Amniotic stem cell (primary cell): ENCODE results near the gene PIAS4.

ENCODE experiments used
- DNase-seq: peaks from one replicate; lab custom pipeline; 2025; lab: John Stamatoyannopoulos, UW

PIAS4 gene

DNA sequence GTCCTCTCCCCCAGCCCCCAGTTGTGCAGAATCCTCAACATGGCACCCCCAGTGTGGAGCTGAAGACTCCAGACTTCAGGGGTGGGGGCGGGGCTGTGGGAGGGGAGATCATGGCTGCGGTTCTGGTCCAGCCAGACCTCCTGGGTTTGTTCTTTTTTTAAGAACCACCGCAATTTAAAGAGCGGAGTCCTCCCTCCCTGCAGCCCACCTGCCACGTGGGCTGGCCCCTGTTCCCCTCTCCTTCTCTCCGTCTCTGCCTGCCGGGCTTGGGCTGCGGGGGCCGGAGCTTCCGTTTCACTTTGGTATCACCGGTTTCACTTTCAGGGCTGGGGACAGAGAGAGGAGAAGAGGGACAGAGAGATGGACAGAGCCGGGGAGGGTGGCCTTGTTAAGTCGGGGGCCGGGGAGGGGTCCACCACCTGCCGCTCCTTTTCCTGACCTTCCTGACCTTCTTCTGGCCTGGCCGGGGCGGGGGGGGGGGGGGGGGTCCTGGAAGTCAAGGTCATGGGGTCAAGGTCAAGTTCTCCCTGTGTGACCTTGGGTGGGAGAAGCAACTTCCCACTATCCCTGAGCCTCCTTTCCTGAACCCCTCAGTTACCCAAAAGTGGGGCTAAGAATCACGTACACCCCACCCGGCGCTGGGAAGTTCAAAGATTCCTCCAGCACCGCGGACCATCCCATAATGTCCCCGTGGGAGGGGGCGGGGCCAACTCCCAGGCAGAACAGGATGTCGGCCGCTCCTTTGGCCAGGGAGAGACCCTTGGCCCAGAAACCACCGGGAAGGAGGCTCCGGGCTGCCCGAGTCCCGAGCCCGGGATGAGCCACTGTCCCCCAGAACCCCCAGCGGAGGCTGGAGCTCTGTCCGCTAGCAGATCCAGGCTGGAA is 70.5 kb downstream of the PIAS4 start:
- DNase-seq = no peak

DNA sequence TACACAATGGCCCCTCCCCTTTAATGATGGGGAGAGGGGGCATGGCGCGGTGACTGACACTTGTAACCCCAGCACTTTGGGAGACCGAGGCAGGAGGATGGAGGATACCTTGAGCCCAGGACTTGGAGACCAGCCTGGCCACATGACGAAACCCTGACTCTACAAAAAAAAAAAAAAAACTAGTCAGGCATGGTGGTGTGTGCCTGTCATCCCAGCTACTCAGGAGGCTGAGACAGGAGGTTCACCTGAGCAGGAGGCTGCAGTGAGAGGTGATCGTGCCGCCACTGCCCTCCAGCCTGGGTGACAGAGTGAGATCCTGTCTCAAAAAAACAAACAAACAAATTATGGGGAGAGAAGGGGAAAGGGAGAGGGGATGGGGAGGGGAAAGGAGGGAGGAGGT is 72.9 kb downstream of the PIAS4 start:
- DNase-seq = no peak

DNA sequence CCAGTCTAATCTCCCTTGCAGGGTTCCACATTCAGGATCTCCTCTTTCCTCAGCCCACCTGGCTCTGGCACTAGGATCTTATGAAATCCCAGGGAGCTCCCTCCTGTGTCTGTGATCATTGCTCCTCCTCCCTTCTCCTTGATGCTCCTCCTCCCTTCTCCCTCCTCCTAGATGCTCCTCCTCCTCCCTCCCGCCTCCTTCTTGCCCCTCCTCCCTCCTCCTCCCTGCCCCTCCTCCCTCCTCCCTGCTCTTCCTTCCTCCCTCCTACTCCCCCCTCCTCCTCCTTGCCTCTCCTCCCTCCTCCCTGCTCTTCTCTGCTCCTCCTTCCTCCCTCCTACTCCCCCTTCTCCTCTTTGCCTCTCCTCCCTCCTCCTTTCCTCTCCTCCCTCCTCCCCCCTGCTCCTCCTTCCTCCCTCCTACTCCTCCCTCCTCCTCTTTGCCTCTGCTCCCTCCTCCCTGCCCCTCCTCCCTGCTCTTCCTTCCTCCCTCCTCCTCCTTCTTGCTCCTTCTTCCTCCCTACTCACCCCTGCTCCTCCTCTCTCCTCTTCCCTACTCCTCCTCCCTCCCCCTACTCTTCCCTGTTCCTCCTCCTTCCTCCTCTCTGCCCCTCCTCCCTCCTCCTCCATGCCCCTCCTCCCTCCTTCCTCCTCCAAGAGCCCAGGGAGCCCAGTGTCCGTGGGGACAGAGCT is 74.0 kb downstream of the PIAS4 start:
- DNase-seq = no peak

DNA sequence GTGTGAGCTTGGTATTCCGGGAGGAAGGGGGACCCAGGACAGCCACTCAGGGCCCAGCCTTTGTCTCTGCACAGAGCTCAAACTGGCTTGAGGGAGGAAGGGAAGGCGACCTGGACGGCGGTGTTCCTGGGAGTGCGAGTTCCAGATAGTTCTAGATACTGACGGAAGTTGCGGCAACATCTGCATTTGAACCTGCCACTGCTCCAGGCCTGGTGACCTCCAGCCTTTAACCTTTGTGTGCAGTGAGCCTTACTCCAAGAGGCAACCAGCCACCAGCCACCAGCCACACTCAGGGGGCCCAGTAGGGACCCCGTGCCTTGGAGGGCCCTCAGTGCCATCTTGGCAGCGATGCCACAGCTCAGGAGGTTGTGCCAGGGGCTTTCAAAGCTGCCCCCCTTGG is 74.6 kb downstream of the PIAS4 start:
- DNase-seq = no peak

DNA sequence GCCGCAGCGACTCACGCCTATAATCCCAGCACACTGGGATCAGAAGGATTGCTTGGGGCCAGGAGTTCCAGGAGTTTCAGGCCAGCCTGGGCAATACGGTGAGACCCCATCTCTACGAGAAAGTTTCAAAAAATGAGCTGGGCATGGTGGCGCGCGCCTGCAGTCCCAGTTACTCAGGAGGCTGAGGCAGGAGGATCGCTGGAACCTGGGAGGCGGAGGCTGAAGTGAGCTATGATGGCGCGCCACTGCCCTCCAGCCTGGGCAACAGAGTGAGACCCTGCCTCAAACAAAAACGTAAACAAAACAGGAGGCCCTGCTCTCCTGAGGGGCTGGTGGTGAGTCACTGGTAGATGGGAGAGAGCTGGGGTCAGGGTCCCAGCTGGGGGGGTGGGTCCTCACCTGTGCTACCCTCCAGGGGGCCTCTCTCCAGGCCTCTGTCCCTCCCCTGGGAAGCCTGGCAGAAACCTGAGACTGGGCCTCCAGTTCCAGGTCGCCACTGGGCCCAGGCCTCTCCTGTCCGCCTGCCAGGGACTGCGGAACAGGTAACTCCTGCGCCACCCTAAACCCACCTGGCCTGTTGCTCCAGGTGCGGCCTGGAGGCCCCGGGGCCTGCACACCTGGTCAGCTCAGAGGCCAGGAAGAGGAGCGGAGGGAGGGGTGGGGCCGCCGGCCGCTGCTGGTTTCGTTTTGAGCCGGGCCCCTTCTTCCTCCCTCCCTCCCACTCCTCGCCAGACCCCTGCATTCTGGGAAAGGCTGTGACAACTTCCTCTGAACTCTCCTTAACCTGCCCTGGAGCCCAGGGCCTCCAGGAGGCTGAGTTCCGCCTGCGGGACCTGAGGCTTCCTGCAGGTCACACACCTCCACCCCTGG is 76.4 kb downstream of the PIAS4 start:
- DNase-seq = no peak

DNA sequence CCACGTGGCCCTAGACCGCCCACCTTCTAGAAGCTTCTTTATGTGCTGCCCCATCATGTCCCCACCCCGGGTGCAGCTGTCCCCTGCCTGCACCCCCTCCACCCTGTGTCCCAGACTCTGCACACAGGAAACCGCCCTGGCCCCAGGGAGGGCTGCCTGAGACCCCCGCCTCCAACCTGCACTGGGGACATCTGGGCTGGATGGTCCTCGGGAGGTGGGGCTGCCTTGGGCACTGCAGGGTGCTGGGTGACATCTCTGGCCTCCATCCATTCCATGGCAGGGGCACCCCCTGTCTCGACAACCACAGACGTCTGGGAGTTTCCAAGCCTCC is 77.0 kb downstream of the PIAS4 start:
- no peak for DNase-seq

DNA sequence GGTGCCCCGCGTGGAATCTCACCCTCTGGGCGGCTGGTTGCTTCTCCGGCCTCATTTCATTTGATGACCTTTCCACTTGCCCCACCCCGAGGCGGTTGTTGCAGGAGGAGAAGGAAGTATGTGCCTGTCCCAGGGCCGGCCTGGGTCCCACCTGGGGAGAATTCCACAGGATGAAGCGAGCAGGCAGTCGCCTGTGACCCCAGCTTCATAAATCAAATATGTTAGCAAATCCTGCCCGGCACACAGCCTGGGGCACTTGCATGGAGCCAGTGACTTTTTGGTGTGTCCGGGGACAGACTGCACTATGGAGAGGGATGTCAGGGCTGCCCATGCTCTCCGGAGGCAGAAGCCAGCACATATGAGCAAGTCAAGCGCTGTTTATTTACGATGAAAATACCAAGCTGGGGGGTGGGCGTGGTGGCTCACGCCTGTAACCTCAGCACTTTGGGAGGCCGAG is 78.9 kb downstream of the PIAS4 start:
- DNase-seq = no peak

DNA sequence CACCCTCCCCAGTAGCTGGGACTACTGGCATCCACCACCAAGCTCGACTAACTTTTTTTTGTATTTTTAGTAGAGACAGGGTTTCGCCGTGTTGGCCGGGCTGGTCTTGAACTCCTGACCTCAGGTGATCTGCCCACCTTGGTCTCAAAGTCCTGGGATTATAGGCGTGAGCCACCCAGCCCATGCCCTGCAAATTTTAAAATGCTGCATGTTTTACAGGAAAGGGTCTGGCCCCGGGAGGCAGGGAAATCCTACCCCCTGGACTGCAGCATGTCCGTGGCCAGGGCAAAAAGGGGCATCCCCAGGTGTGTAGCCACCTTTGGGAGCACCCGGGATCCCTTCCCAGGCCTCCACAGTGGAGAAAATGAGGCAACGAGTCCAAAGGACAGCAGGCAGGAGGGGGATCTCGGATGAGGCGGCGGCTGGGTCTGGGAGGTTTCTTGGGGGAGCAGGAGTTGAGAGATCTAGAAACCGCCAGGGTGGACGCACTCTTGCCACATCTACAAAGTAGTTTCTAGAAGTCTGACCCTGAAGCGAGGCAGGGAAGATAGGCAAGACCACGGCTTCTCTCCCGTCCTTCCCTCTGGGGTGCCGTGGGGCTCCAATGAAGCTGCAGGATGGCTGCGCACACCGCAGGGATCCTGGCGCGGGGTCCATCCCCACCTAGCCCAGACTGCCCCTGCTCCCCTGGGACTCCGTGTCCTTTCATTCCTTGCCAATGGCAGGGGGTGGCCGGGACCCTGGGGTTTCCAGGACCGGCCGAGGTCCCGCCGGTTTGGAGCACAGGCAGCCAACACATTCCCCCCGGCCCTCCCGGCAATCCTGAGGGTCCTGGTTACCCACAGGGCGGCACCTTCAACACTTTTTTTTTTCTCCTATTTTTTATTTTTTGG is 80.5 kb downstream of the PIAS4 start:
- no peak for DNase-seq

DNA sequence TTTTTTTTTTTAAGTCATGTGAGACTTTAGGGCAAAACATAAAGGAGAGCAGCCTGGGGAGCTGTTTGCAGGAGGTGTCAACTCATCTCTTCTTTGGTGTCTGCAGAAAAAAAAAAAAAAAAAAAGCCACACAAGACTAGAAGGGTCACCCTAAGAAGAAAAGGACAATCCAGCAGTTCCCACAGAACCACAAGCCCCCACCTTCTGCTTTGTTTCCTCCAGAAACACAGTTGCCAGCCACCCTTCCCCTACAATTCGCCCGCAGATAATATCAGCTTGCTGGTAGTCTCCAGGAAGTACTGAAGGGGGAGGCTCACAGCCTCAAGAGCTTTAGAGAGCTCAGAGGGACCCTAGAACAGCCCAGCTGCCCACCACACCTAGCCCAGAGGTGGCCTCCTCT is 81.4 kb downstream of the PIAS4 start:
- DNase-seq = no peak
